OCI-LY1 (cell line): ENCODE measurements around the gene TRAK1.

Experiments used
- H2AFZ ChIP-seq: fragments of 200-600 bp; sonication (generic), shearing (Covaris generic); 2 replicates; pipeline ENCODE4 v1.6.0; 2014; ENCODE audit warnings: antibody characterized with exemption, mild to moderate bottlenecking, low read length
- H3F3A ChIP-seq: fragments of 200-600 bp; sonication (generic), shearing (Covaris generic); 2 replicates; pipeline ENCODE4 v1.6.0; 2014; ENCODE audit warnings: mild to moderate bottlenecking, antibody characterized with exemption, low read length, moderate library complexity; ENCODE audit not compliant: insufficient read depth
- H3K27ac ChIP-seq: fragments of 200-600 bp; sonication (generic); 2 replicates; pipeline ENCODE4 v1.5.1; 2014; ENCODE audit warnings: low read length, mixed run types, mild to moderate bottlenecking, low read depth; ENCODE audit not compliant: poor library complexity, severe bottlenecking
- H3K27me3 ChIP-seq: fragments of 200-600 bp; sonication (generic); 2 replicates; pipeline ENCODE4 v1.6.0; 2014; ENCODE audit warnings: antibody characterized with exemption, mild to moderate bottlenecking, low read length, moderate library complexity; ENCODE audit not compliant: insufficient read depth
- H3K36me3 ChIP-seq: fragments of 200-600 bp; sonication (generic); 2 replicates; pipeline ENCODE4 v1.6.1; 2014; ENCODE audit warnings: mild to moderate bottlenecking, antibody characterized with exemption, low read length, moderate library complexity, mixed read lengths; ENCODE audit not compliant: insufficient read depth
- H3K4me1 ChIP-seq: fragments of 200-600 bp; sonication (generic); 2 replicates; pipeline ENCODE4 v1.5.1; 2014; ENCODE audit warnings: mild to moderate bottlenecking, low read length, moderate library complexity; ENCODE audit not compliant: insufficient read depth, severe bottlenecking
- H3K4me2 ChIP-seq: fragments of 200-600 bp; sonication (generic), shearing (Covaris generic); 2 replicates; pipeline ENCODE4 v1.6.1; 2014; ENCODE audit warnings: low read length
- H3K4me3 ChIP-seq: fragments of 200-600 bp; sonication (generic); 2 replicates; pipeline ENCODE4 v1.5.1; 2014; ENCODE audit warnings: low read length, low read depth, mild to moderate bottlenecking, mixed read lengths; ENCODE audit not compliant: poor library complexity, severe bottlenecking
- H3K79me2 ChIP-seq: fragments of 200-600 bp; shearing (Covaris generic); 2 replicates; pipeline ENCODE4 v1.6.1; 2016; ENCODE audit warnings: mixed run types, low read length, mixed read lengths; ENCODE audit not compliant: insufficient read depth
- H3K9ac ChIP-seq: fragments of 200-600 bp; sonication (generic), shearing (Covaris generic); 2 replicates; pipeline ENCODE4 v1.6.1; 2014; ENCODE audit warnings: mild to moderate bottlenecking, low read length, mixed read lengths
- H3K9me2 ChIP-seq: fragments of 200-600 bp; sonication (generic), shearing (Covaris generic); 2 replicates; pipeline ENCODE4 v1.6.1; 2014; ENCODE audit warnings: low read depth, mild to moderate bottlenecking, low read length, mixed read lengths
- H3K9me3 ChIP-seq: fragments of 200-600 bp; shearing (Covaris generic); 2 replicates; pipeline ENCODE4 v1.6.1; 2014; ENCODE audit warnings: low read length, mixed read lengths
- H4K20me1 ChIP-seq: fragments of 200-600 bp; sonication (generic), shearing (Covaris generic); 2 replicates; pipeline ENCODE4 v1.6.0; 2016; ENCODE audit warnings: mild to moderate bottlenecking, low read length; ENCODE audit not compliant: insufficient read depth
- EZH2 ChIP-seq: fragments of 200-600 bp; sonication (generic), shearing (Covaris generic); IDR thresholded peaks from 2 replicates; pipeline ENCODE4 v1.8.0; 2017; ENCODE audit warnings: borderline replicate concordance, mixed run types, mild to moderate bottlenecking, antibody characterized with exemption, low read length, moderate library complexity, mixed read lengths
- TF ChIP-seq, protein P1 (sequence below): fragments of 200-600 bp; sonication (generic), shearing (Covaris generic); IDR thresholded peaks from 2 replicates; pipeline ENCODE4 v1.5.1; 2017; ENCODE audit warnings: mild to moderate bottlenecking, antibody characterized with exemption, low read length, moderate library complexity, mixed read lengths

TRAK1 gene

DNA sequence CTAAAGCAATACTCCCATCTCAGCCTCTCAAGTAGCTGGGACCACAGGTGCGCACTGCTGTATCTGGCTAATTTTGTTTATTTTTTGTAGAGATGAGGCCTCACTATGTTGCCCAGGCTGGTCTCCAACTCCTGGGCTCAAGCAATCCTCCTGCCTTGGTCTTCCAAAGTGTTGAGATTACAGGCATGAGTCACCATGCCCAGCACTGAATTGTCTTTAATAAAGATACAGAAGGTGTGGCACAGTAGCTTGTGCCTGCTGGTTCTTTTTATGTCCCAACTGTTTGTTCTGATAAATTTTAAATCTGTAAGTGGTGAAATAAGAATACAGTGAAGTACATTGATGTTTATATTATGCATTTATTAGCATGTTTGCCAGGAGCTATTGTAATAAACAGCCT, 20.6 kb upstream of the TRAK1 start:
- Histone ChIP-seq H3K27ac (peak overlapping the region; percentile 83), H3K4me3 (no peak overlapping the region), H3K9me3 (no peaks in the 10 kb centered on the region), H2AFZ (no peak overlapping the region), H3K4me2 (no peak overlapping the region), H3K9ac (no peak overlapping the region), H3K36me3 (peaks cover 6% of the 10 kb centered on the region; the same call in 1 of the 2 replicates), H3K9me2 (no peaks in the 10 kb centered on the region), H3F3A (no peaks in the 10 kb centered on the region), H3K27me3 (no peaks in the 10 kb centered on the region), H4K20me1 (no peaks in the 10 kb centered on the region), H3K4me1 (peaks cover 83% of the 10 kb centered on the region), H3K79me2 (peaks cover 88% of the 10 kb centered on the region)
- TF ChIP-seq EZH2 = no peak
- TF ChIP-seq, protein P1, sequence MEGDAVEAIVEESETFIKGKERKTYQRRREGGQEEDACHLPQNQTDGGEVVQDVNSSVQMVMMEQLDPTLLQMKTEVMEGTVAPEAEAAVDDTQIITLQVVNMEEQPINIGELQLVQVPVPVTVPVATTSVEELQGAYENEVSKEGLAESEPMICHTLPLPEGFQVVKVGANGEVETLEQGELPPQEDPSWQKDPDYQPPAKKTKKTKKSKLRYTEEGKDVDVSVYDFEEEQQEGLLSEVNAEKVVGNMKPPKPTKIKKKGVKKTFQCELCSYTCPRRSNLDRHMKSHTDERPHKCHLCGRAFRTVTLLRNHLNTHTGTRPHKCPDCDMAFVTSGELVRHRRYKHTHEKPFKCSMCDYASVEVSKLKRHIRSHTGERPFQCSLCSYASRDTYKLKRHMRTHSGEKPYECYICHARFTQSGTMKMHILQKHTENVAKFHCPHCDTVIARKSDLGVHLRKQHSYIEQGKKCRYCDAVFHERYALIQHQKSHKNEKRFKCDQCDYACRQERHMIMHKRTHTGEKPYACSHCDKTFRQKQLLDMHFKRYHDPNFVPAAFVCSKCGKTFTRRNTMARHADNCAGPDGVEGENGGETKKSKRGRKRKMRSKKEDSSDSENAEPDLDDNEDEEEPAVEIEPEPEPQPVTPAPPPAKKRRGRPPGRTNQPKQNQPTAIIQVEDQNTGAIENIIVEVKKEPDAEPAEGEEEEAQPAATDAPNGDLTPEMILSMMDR = no peak

DNA sequence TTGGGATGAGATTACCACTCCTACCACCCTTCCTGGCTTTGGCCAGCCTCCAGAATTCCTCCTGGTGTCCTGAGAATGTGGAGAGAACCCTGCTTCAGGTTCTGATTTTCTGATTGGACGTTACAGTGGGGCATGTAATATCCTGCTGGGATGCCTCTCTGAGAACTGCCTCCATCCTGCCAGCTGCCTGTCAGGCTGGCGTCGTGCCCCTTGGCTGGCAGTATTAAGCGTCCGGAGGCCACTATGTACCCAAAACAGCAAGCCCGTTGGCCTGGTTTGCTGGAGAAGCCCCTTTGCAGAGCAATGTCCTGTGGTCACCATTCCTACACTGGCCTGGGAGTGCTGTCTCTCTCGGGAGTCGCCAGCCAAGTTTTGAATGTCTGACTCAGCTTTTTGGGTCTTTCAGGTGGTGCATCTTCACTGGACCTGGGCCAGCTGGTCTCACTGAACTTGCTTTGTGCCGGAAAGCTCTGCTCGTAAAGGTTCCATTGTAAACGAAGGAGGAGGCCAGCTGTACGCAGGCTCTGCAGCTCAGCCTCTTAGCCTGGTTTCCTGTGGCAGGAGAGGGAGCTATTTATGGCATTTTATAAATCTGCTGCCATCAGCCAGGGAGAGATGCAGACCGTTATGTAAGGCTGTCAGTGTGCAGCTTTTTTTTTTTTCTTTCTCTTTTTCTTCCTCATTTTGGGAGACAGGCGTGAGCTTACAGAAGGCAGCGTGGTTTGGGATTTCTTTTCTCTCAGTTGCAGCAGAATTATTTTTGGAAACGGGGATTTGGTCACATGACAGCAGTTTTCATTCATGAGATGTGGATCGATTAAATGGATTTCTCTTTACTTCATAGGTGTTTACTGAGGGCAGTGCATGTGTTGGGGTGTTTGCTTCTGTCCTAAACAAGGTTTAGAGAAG, 19.0 kb upstream of the TRAK1 start:
- no peak for TF ChIP-seq EZH2
- TF ChIP-seq, protein P1 = no peak
- H3K79me2 ChIP-seq = peaks cover 88% of the 10 kb centered on the region
- H3K9me2 ChIP-seq = no peaks in the 10 kb centered on the region
- no peaks in the 10 kb centered on the region for H3F3A ChIP-seq
- no peak overlapping the region for H2AFZ ChIP-seq
- H3K4me1 ChIP-seq = peaks cover 67% of the 10 kb centered on the region
- no peaks in the 10 kb centered on the region for H4K20me1 ChIP-seq
- H3K36me3 ChIP-seq = peaks cover 6% of the 10 kb centered on the region; the same call in 1 of the 2 replicates
- peak overlapping the region; percentile 33 for H3K4me3 ChIP-seq
- H3K9me3 ChIP-seq = no peaks in the 10 kb centered on the region
- H3K27ac ChIP-seq = peak overlapping the region; percentile 83
- peak overlapping the region; percentile 42; the same call in 1 of the 2 replicates for H3K9ac ChIP-seq
- H3K27me3 ChIP-seq = no peaks in the 10 kb centered on the region
- H3K4me2 ChIP-seq = peak overlapping the region; percentile 53

DNA sequence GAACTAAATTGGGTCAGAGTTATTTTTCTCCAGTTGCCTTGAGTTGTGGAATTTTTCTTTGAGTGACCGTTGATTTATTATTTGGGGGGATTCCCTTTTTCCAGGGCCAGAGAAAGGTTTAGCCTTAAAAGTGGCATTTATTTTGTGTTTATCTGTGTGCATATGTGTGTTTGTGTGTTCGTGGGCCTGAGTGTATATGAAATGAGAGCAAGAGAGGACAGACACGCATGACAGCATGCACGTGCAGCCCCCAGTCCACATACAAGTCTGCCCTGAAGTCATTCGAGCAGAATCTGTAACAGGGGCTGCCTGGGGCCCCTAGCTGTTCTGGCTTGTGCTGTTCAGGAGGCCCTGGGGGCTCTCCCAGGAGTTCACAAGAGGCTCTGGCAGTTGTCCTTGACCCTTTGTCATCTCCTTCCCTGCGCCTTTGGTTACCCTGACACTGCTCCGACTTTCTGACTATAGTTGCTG, 18.3 kb upstream of the TRAK1 start:
- Histone ChIP-seq H3K9me2 (no peaks in the 10 kb centered on the region), H3F3A (no peaks in the 10 kb centered on the region), H3K27me3 (no peaks in the 10 kb centered on the region), H3K4me1 (peaks cover 60% of the 10 kb centered on the region), H2AFZ (no peak overlapping the region), H3K79me2 (peaks cover 86% of the 10 kb centered on the region), H3K9ac (peak overlapping the region; percentile 42; the same call in 1 of the 2 replicates), H3K9me3 (no peaks in the 10 kb centered on the region), H3K27ac (peak overlapping the region; percentile 83), H3K36me3 (peaks cover 6% of the 10 kb centered on the region; the same call in 1 of the 2 replicates), H4K20me1 (no peaks in the 10 kb centered on the region), H3K4me2 (peak overlapping the region; percentile 53), H3K4me3 (peak overlapping the region; percentile 33)
- TF ChIP-seq, protein P1 = no peak
- TF ChIP-seq EZH2 = no peak
